K562 (cell line): ENCODE data around the gene SLC35D2. TPM values are rescaled to one million over a fixed set of nuclear protein-coding genes. Genes with fewer than 3 reads are reported as not detected.

Experiments used
- ADNP ChIP-seq: fragments of 200-800 bp; sonication (Bioruptor generic); IDR thresholded peaks from 2 replicates; pipeline ENCODE4 v1.6.1; 2016; ENCODE audit warnings: missing genetic modification characterization, missing compliant biosample characterization
- BHLHE40 ChIP-seq: IDR thresholded peaks from 2 replicates; pipeline ENCODE4 v1.6.1; 2011; ENCODE audit warnings: low read length, improper control_type of control experiment
- BRF1 ChIP-seq: IDR thresholded peaks from 3 replicates; pipeline ENCODE4 v1.6.1; 2011; ENCODE audit warnings: borderline replicate concordance, mild to moderate bottlenecking; ENCODE audit not compliant: insufficient read length; ENCODE audit errors: extremely low read depth
- CREB1 ChIP-seq, 2 experiments: sonication (generic) in 1 of 2; formaldehyde crosslinking in 1 of 2; IDR thresholded peaks; 2 replicates each; pipeline versions ENCODE4 v1.6.1 to v1.8.0; 2012 to 2022; ENCODE audit warnings: inconsistent platforms in 1 of 2, mild to moderate bottlenecking in 1 of 2, missing genetic modification reagents in 1 of 2, moderate library complexity in 1 of 2
- ELK1 ChIP-seq: sonication (generic); formaldehyde crosslinking; IDR thresholded peaks from 2 replicates; pipeline ENCODE4 v1.8.1; 2022; ENCODE audit warnings: missing genetic modification reagents
- FOXK2 ChIP-seq, 2 experiments: fragments of 450-650 bp; IDR thresholded peaks in 1 of 2; conservative IDR thresholded peaks in 1 of 2; 2 replicates each; pipeline ENCODE4 v1.6.1; 2016; ENCODE audit warnings: low read depth in 2 of 2, mild to moderate bottlenecking in 1 of 2
- NCOA1 ChIP-seq: fragments of 450-650 bp; IDR thresholded peaks from 2 replicates; pipeline ENCODE4 v1.6.1; 2016; ENCODE audit warnings: low read depth
- NFRKB ChIP-seq: fragments of 450-650 bp; IDR thresholded peaks from 2 replicates; pipeline ENCODE4 v1.6.1; 2016; ENCODE audit warnings: low read depth
- STAT6 ChIP-seq: sonication (generic); formaldehyde crosslinking; IDR thresholded peaks from 2 replicates; pipeline ENCODE4 v1.8.1; 2023; ENCODE audit warnings: mild to moderate bottlenecking, missing genetic modification reagents
- TBL1XR1 ChIP-seq, 2 experiments: IDR thresholded peaks; 2 replicates each; pipeline ENCODE4 v1.6.1; 2012; ENCODE audit warnings: improper control_type of control experiment in 2 of 2, low read length in 2 of 2, mild to moderate bottlenecking in 1 of 2
- TEAD4 ChIP-seq, 2 experiments: sonication (generic) in 1 of 2; formaldehyde crosslinking in 1 of 2; IDR thresholded peaks; 2 replicates each; pipeline versions ENCODE4 v1.6.1 to v1.8.0; 2012 to 2022; ENCODE audit warnings: borderline replicate concordance in 1 of 2, inconsistent platforms in 1 of 2, low read length in 1 of 2, mild to moderate bottlenecking in 1 of 2, missing genetic modification reagents in 1 of 2
- ZNF146 ChIP-seq: IDR thresholded peaks from one replicate; pipeline ENCODE4 v1.6.1; 2018; ENCODE audit warnings: missing compliant biosample characterization; ENCODE audit not compliant: unreplicated experiment
- ZNF561 ChIP-seq: fragments of 450-650 bp; formaldehyde crosslinking; conservative IDR thresholded peaks from 2 replicates; pipeline ENCODE4 v1.4.0; 2020; ENCODE audit warnings: mild to moderate bottlenecking, moderate library complexity
- ZNF696 ChIP-seq: fragments of 250-450 bp; sonication (Bioruptor Pico); conservative IDR thresholded peaks from 2 replicates; pipeline ENCODE4 v1.4.0; 2020; ENCODE audit warnings: mild to moderate bottlenecking, moderate library complexity
- ZNF77 ChIP-seq: fragments of 250-450 bp; sonication (Bioruptor Pico); IDR thresholded peaks from 2 replicates; pipeline ENCODE4 v1.5.0; 2020
- ZNF830 ChIP-seq: fragments of 250-450 bp; sonication (Bioruptor Pico); IDR thresholded peaks from 2 replicates; pipeline ENCODE4 v1.5.0; 2021; ENCODE audit warnings: mild to moderate bottlenecking
- polyA plus RNA-seq, 8 experiments: library from polyadenylated mRNA; depleted of rRNA in 4 of 8; stranded (reverse) in 5 of 8; unstranded in 3 of 8; fragments of >200 nt; fragmentation: Nextera tagmentation in 2 of 8; fragmentation: Illumina TruSeq in 1 of 8; extraction: Ambion mirVana in 2 of 8; extraction: Trizol in 1 of 8; gene quantifications; 2 replicates each; pipeline versions ENCODE4 v1.2.1 to v1.2.3, GENCODE V29; 2011 to 2014; ENCODE audit warnings: inconsistent platforms in 1 of 8, missing spikeins in 1 of 8
- total RNA-seq, 7 experiments: library from RNA; depleted of rRNA in 6 of 7; stranded (reverse); fragments of >200 nt in 6 of 7; fragmentation: Illumina TruSeq in 2 of 7; extraction: Trizol in 2 of 7; gene quantifications; 2 replicates each; pipeline versions ENCODE4 v1.2.1 to v1.2.3, GENCODE V29; 2011 to 2021; ENCODE audit warnings: low replicate concordance in 1 of 7
- TF ChIP-seq, protein P1 (sequence below): fragments of 450-650 bp; IDR thresholded peaks from 2 replicates; pipeline ENCODE4 v1.7.1; 2018; ENCODE audit warnings: mild to moderate bottlenecking, low read depth; ENCODE audit not compliant: partially characterized antibody
- TF ChIP-seq, protein P2 (sequence below): sonication (generic); formaldehyde crosslinking; IDR thresholded peaks from 2 replicates; pipeline ENCODE4 v1.8.1; 2022; ENCODE audit warnings: missing genetic modification reagents

SLC35D2 gene
- total and polyA plus RNA-seq, 9 of the 15 experiments (the other 6 are each of a cell fraction or from before 2014, with no cell fraction given): 2.9 to 14.9 (median 11.7) TPM

- TF ChIP-seq STAT6 (no peak), ZNF77 (CRISPR knock-in tag) (no peak), ZNF561 (CRISPR knock-in tag) (no peak), TBL1XR1 (IDR thresholded peaks at IDR 0.05; ENCODE audit: low read length in 2 of 2) (peak in 1 of 2 experiments; percentile 30; a peak in 1 of 4 replicates), ZNF830 (CRISPR knock-in tag) (0 out of 2 replicates have a peak, but pooled peaks have one; percentile 34), FOXK2 (conservative IDR thresholded peaks at IDR 0.05 in 1 of 2, IDR thresholded peaks at IDR 0.05 in 1 of 2; ENCODE audit: low read depth in 2 of 2) (peak in 1 of 2 experiments; percentile 54; a peak in 1 of 4 replicates), TEAD4 (IDR thresholded peaks at IDR 0.05; ENCODE audit: low read length) (no peak), TEAD4 (CRISPR knock-in tag; IDR thresholded peaks at IDR 0.05; ENCODE audit: borderline replicate concordance) (no peak), BRF1 (no peak), NCOA1 (no peak), CREB1 (IDR thresholded peaks at IDR 0.05) (peak; percentile 94), CREB1 (CRISPR knock-in tag; IDR thresholded peaks at IDR 0.05) (peak; percentile 97), ADNP (no peak), NFRKB (no peak), ZNF696 (CRISPR knock-in tag) (no peak), ELK1 (CRISPR knock-in tag) (no peak), ZNF146 (CRISPR knock-in tag) (no peak), BHLHE40 (peak; percentile 97)
- TF ChIP-seq, protein P1, sequence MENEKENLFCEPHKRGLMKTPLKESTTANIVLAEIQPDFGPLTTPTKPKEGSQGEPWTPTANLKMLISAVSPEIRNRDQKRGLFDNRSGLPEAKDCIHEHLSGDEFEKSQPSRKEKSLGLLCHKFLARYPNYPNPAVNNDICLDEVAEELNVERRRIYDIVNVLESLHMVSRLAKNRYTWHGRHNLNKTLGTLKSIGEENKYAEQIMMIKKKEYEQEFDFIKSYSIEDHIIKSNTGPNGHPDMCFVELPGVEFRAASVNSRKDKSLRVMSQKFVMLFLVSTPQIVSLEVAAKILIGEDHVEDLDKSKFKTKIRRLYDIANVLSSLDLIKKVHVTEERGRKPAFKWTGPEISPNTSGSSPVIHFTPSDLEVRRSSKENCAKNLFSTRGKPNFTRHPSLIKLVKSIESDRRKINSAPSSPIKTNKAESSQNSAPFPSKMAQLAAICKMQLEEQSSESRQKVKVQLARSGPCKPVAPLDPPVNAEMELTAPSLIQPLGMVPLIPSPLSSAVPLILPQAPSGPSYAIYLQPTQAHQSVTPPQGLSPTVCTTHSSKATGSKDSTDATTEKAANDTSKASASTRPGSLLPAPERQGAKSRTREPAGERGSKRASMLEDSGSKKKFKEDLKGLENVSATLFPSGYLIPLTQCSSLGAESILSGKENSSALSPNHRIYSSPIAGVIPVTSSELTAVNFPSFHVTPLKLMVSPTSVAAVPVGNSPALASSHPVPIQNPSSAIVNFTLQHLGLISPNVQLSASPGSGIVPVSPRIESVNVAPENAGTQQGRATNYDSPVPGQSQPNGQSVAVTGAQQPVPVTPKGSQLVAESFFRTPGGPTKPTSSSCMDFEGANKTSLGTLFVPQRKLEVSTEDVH: peak; percentile 77
- TF ChIP-seq, protein P2, sequence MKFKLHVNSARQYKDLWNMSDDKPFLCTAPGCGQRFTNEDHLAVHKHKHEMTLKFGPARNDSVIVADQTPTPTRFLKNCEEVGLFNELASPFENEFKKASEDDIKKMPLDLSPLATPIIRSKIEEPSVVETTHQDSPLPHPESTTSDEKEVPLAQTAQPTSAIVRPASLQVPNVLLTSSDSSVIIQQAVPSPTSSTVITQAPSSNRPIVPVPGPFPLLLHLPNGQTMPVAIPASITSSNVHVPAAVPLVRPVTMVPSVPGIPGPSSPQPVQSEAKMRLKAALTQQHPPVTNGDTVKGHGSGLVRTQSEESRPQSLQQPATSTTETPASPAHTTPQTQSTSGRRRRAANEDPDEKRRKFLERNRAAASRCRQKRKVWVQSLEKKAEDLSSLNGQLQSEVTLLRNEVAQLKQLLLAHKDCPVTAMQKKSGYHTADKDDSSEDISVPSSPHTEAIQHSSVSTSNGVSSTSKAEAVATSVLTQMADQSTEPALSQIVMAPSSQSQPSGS (CRISPR knock-in tag): no peak
Observed at GRCh38 chr9:96417051-96417586, 33.6 kb upstream of the SLC35D2 start (continued).
